ENCODE measurements around the gene ARL16.
A peak's percentile ranks its signal among the peaks of the same experiment; 100 is the strongest.

The ARL16 gene

GRCh38 chr17:81712468-81713003 is 28.9 kb upstream of the ARL16 start:
- peak; percentile 12 for DNase-seq

- DNase-seq: peak; percentile 80
These were observed 28.3 kb upstream of the ARL16 start, which contains the start of gene SLC25A10 for GRCh38 chr17:81711814-81712467. SLC25A10 (plus strand) TSS chr17:81712284; CDS start chr17:81712427, 143 bp downstream.

GRCh38 chr17:81710514-81711308 is 27.1 kb upstream of the ARL16 start:
- no peak for DNase-seq

GRCh38 chr17:81708739-81709185 is 25.2 kb upstream of the ARL16 start:
- no peak for DNase-seq

GRCh38 chr17:81707725-81708646 is 24.4 kb upstream of the ARL16 start:
- no peak for DNase-seq

GRCh38 chr17:81706757-81707624 is 23.4 kb upstream of the ARL16 start:
- no peak for DNase-seq

GRCh38 chr17:81706232-81706611 is 22.6 kb upstream of the ARL16 start:
- no peak for DNase-seq

GRCh38 chr17:81705518-81706231 is 22.1 kb upstream of the ARL16 start:
- DNase-seq: no peak

GRCh38 chr17:81703747-81704654 is 20.4 kb upstream of the ARL16 start:
- no peak for DNase-seq

GRCh38 chr17:81702934-81703746 is 19.5 kb upstream of the ARL16 start, which contains the start of gene MRPL12:
MRPL12 (plus strand) TSS chr17:81703367; CDS start chr17:81703502, 135 bp downstream.
- peak; percentile 91 for DNase-seq

- DNase-seq: no peak
These were observed 17.9 kb upstream of the ARL16 start for GRCh38 chr17:81701288-81702071.

GRCh38 chr17:81700353-81701287 is 17.0 kb upstream of the ARL16 start:
- DNase-seq: no peak

- DNase-seq: no peak
These were observed 13.9 kb upstream of the ARL16 start for GRCh38 chr17:81697261-81698044.

- no peak for DNase-seq
These were observed 12.8 kb upstream of the ARL16 start for GRCh38 chr17:81696218-81696941.

GRCh38 chr17:81695801-81696200 is 12.2 kb upstream of the ARL16 start:
- no peak for DNase-seq

Measured in NCI-H226 (cell line).